ENCODE results near the gene SAMD4B.
A peak's percentile ranks its signal among the peaks of the same experiment; 100 is the strongest.

SAMD4B gene

GRCh38 chr19:39401070-39401548, 58.9 kb downstream of the SAMD4B start:
- no peak for TF ChIP-seq ZNF274 (IDR thresholded peaks at IDR 0.05; ENCODE audit: low read depth, low read length)
- TF ChIP-seq YY1 (IDR thresholded peaks at IDR 0.05; ENCODE audit: insufficient read depth, insufficient read length) = no peak
- TF ChIP-seq SUZ12 (IDR thresholded peaks at IDR 0.05; ENCODE audit: extremely low read depth, insufficient read depth, insufficient read length) = no peak
- H3K27me3 ChIP-seq (ENCODE audit: insufficient read depth, insufficient read length) = no peaks in the 10 kb centered on the region
- peaks cover 17% of the 10 kb centered on the region for H3K36me3 ChIP-seq (ENCODE audit: insufficient read depth, insufficient read length, low read length)
- H3K9ac ChIP-seq (ENCODE audit: insufficient read length, low read depth) = peak overlapping the region; percentile 39
- DNase-seq (ENCODE audit: low read depth, low spot score) = no peak
- no peaks in the 10 kb centered on the region for H3K9me3 ChIP-seq (ENCODE audit: insufficient read depth, low read length)
- H3K4me1 ChIP-seq (ENCODE audit: insufficient read depth, insufficient read length) = peaks cover 21% of the 10 kb centered on the region
- H3K4me3 ChIP-seq (ENCODE audit: insufficient read length, low read depth) = no peak overlapping the region

GRCh38 chr19:39401549-39402345, 59.5 kb downstream of the SAMD4B start:
- no peak for TF ChIP-seq YY1 (IDR thresholded peaks at IDR 0.05; ENCODE audit: insufficient read depth, insufficient read length)
- TF ChIP-seq SUZ12 (IDR thresholded peaks at IDR 0.05; ENCODE audit: extremely low read depth, insufficient read depth, insufficient read length) = no peak
- TF ChIP-seq ZNF274 (IDR thresholded peaks at IDR 0.05; ENCODE audit: low read depth, low read length) = no peak
- Histone ChIP-seq H3K4me1 (ENCODE audit: insufficient read depth, insufficient read length) (peaks cover 21% of the 10 kb centered on the region), H3K4me3 (ENCODE audit: insufficient read length, low read depth) (no peak overlapping the region), H3K9me3 (ENCODE audit: insufficient read depth, low read length) (no peaks in the 10 kb centered on the region), H3K27me3 (ENCODE audit: insufficient read depth, insufficient read length) (no peaks in the 10 kb centered on the region), H3K36me3 (ENCODE audit: insufficient read depth, insufficient read length, low read length) (peaks cover 17% of the 10 kb centered on the region), H3K9ac (ENCODE audit: insufficient read length, low read depth) (peak overlapping the region; percentile 85)
- DNase-seq (ENCODE audit: low read depth, low spot score) = no peak

DNA sequence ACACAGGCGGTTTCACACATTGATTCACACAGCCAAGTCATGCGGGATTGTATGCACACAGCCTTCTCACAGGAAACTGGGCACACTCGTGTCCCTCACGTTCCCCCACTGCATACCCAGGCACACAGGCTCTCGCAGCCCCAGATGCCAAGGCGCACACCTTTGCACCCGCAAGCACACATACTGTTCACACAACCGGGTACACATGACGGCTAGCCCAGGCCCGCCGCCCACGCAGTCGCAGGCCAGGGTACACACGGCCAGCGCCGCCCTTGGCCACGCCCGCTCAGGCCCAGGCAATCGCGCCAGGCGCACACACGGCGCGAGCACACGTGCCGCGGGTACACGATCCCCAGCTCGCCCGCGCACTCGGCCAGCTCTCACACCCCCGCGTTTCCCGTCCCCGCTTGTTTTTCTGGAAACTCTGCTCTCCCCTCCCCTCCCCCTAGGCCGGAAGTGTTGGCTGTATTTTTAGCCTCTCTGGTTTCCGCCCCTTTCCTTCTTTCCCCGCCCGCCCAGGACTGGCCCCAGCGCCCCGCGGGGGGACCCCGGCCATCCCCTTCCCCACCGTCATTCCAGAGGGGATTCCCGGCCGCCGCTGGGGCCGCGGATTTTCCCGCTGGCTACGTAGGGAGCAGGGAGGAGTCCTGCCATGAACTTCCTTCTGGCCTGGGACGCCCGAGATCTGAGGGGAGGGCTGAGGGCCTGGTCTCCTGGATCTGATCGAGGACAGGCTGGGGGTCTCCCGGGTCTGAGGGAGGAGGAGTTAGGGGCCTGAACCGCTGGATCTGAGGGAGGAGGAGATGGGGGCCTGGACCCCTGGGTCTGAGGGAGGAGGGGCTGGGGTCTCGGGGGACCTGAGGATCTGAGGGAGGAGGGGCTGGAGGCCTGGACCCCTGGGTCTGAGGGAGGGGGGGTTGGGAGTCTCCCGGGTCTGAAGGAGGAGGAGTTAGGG, 60.4 kb downstream of the SAMD4B start:
- Histone ChIP-seq H3K4me3 (ENCODE audit: insufficient read length, low read depth) (peak overlapping the region; percentile 51), H3K27me3 (ENCODE audit: insufficient read depth, insufficient read length) (no peaks in the 10 kb centered on the region), H3K9me3 (ENCODE audit: insufficient read depth, low read length) (no peaks in the 10 kb centered on the region), H3K9ac (ENCODE audit: insufficient read length, low read depth) (peak overlapping the region; percentile 85), H3K4me1 (ENCODE audit: insufficient read depth, insufficient read length) (peaks cover 19% of the 10 kb centered on the region), H3K36me3 (ENCODE audit: insufficient read depth, insufficient read length, low read length) (peaks cover 11% of the 10 kb centered on the region)
- no peak for DNase-seq (ENCODE audit: low read depth, low spot score)
- no peak for TF ChIP-seq SUZ12 (IDR thresholded peaks at IDR 0.05; ENCODE audit: extremely low read depth, insufficient read depth, insufficient read length)
- TF ChIP-seq ZNF274 (IDR thresholded peaks at IDR 0.05; ENCODE audit: low read depth, low read length) = no peak
- TF ChIP-seq YY1 (IDR thresholded peaks at IDR 0.05; ENCODE audit: insufficient read depth, insufficient read length) = no peak

GRCh38 chr19:39403331-39404312, 61.4 kb downstream of the SAMD4B start:
- H3K4me3 ChIP-seq (ENCODE audit: insufficient read length, low read depth) = peak overlapping the region; percentile 41
- H3K27me3 ChIP-seq (ENCODE audit: insufficient read depth, insufficient read length) = no peaks in the 10 kb centered on the region
- DNase-seq (ENCODE audit: low read depth, low spot score) = peak; percentile 82
- peak overlapping the region; percentile 85 for H3K9ac ChIP-seq (ENCODE audit: insufficient read length, low read depth)
- H3K9me3 ChIP-seq (ENCODE audit: insufficient read depth, low read length) = no peaks in the 10 kb centered on the region
- H3K36me3 ChIP-seq (ENCODE audit: insufficient read depth, insufficient read length, low read length) = peaks cover 17% of the 10 kb centered on the region
- TF ChIP-seq SUZ12 (IDR thresholded peaks at IDR 0.05; ENCODE audit: extremely low read depth, insufficient read depth, insufficient read length) = no peak
- no peak for TF ChIP-seq YY1 (IDR thresholded peaks at IDR 0.05; ENCODE audit: insufficient read depth, insufficient read length)
- no peak for TF ChIP-seq ZNF274 (IDR thresholded peaks at IDR 0.05; ENCODE audit: low read depth, low read length)
- H3K4me1 ChIP-seq (ENCODE audit: insufficient read depth, insufficient read length) = peaks cover 15% of the 10 kb centered on the region

GRCh38 chr19:39405261-39405957, 63.2 kb downstream of the SAMD4B start:
- peaks cover 10% of the 10 kb centered on the region for H3K36me3 ChIP-seq (ENCODE audit: insufficient read depth, insufficient read length, low read length)
- no peaks in the 10 kb centered on the region for H3K9me3 ChIP-seq (ENCODE audit: insufficient read depth, low read length)
- H3K27me3 ChIP-seq (ENCODE audit: insufficient read depth, insufficient read length) = no peaks in the 10 kb centered on the region
- H3K4me3 ChIP-seq (ENCODE audit: insufficient read length, low read depth) = no peak overlapping the region
- TF ChIP-seq SUZ12 (IDR thresholded peaks at IDR 0.05; ENCODE audit: extremely low read depth, insufficient read depth, insufficient read length) = no peak
- no peak for TF ChIP-seq YY1 (IDR thresholded peaks at IDR 0.05; ENCODE audit: insufficient read depth, insufficient read length)
- no peak for TF ChIP-seq ZNF274 (IDR thresholded peaks at IDR 0.05; ENCODE audit: low read depth, low read length)
- H3K9ac ChIP-seq (ENCODE audit: insufficient read length, low read depth) = peak overlapping the region; percentile 42
- peaks cover 15% of the 10 kb centered on the region for H3K4me1 ChIP-seq (ENCODE audit: insufficient read depth, insufficient read length)
- no peak for DNase-seq (ENCODE audit: low read depth, low spot score)

Data from NT2/D1 (cell line).